GM19043 (cell line): Measurements from ENCODE around the gene ANKRD63.

Source experiments
- ATAC-seq: cut with Tn5 transposase; IDR thresholded peaks from one replicate; pipeline ENCODE4 v1.9.1; 2021; ENCODE audit warnings: low read depth; ENCODE audit not compliant: unreplicated experiment

Gene ANKRD63

GRCh38 chr15:40281057-40281800 lies 1.6 kb downstream of the ANKRD63 start:
- no peak for ATAC-seq

GRCh38 chr15:40280260-40281056 lies 2.4 kb downstream of the ANKRD63 start:
- ATAC-seq = no peak

- ATAC-seq = no peak
Measured at GRCh38 chr15:40279437-40280141, 3.3 kb downstream of the ANKRD63 start.

- no peak for ATAC-seq
Measured at GRCh38 chr15:40278026-40278425, 4.8 kb downstream of the ANKRD63 start.

- ATAC-seq = no peak
Measured at GRCh38 chr15:40277471-40277870, 5.4 kb downstream of the ANKRD63 start.

- no peak for ATAC-seq
Measured at GRCh38 chr15:40276927-40277326, 5.9 kb downstream of the ANKRD63 start.

GRCh38 chr15:40275954-40276353 lies 6.9 kb downstream of the ANKRD63 start:
- ATAC-seq = no peak

GRCh38 chr15:40275523-40275922 lies 7.3 kb downstream of the ANKRD63 start:
- no peak for ATAC-seq

GRCh38 chr15:40274350-40275274 lies 8.3 kb downstream of the ANKRD63 start:
- no peak for ATAC-seq

GRCh38 chr15:40273428-40273827 lies 9.4 kb downstream of the ANKRD63 start:
- ATAC-seq = no peak

- no peak for ATAC-seq
Measured at GRCh38 chr15:40272485-40273056, 10.3 kb downstream of the ANKRD63 start.

GRCh38 chr15:40271685-40272484 lies 11.0 kb downstream of the ANKRD63 start:
- ATAC-seq = no peak

GRCh38 chr15:40270246-40270995 lies 12.4 kb downstream of the ANKRD63 start:
- ATAC-seq = no peak

- no peak for ATAC-seq
Measured at GRCh38 chr15:40269604-40270003, 13.3 kb downstream of the ANKRD63 start.

GRCh38 chr15:40267670-40268069 lies 15.2 kb downstream of the ANKRD63 start:
- no peak for ATAC-seq

GRCh38 chr15:40266828-40267304 lies 16.0 kb downstream of the ANKRD63 start:
- ATAC-seq = no peak

GRCh38 chr15:40265875-40266274 lies 17.0 kb downstream of the ANKRD63 start:
- no peak for ATAC-seq

- ATAC-seq = no peak
Measured at GRCh38 chr15:40265355-40265754, 17.5 kb downstream of the ANKRD63 start.
